HCT116 (cell line): ENCODE measurements around the gene RPS6KC1.

Experiments
- CTCF ChIP-seq, 3 experiments: fragments of 200-600 bp in 1 of 3; sonication (generic) in 1 of 3; IDR thresholded peaks in 2 of 3; conservative IDR thresholded peaks in 1 of 3; 2 replicates each; pipeline ENCODE4 v1.5.1; 2012 to 2017; ENCODE audit warnings: low read depth in 2 of 3, low read length in 2 of 3, antibody characterized with exemption in 1 of 3, borderline replicate concordance in 1 of 3, control low read depth in 1 of 3, mild to moderate bottlenecking in 1 of 3, mixed read lengths in 1 of 3, mixed run types in 1 of 3, moderate library complexity in 1 of 3; ENCODE audit not compliant: insufficient read depth in 1 of 3
- EZH2 ChIP-seq: fragments of 200-600 bp; sonication (generic); IDR thresholded peaks from 2 replicates; pipeline ENCODE4 v1.6.1; 2017; ENCODE audit warnings: antibody characterized with exemption, mixed run types
- EZH2phosphoT487 ChIP-seq: fragments of 200-600 bp; IDR thresholded peaks from 2 replicates; pipeline ENCODE4 v1.6.1; 2018; ENCODE audit warnings: antibody characterized with exemption, borderline replicate concordance
- MAX ChIP-seq: IDR thresholded peaks from 2 replicates; pipeline ENCODE4 v1.6.1; 2012
- POLR2A ChIP-seq: IDR thresholded peaks from 2 replicates; pipeline ENCODE4 v1.7.0; 2011; ENCODE audit warnings: borderline replicate concordance; ENCODE audit not compliant: insufficient read depth, insufficient read length; ENCODE audit errors: extremely low read depth
- POLR2AphosphoS5 ChIP-seq: IDR thresholded peaks from 2 replicates; pipeline ENCODE4 v1.6.1; 2011; ENCODE audit warnings: mild to moderate bottlenecking, low read depth, low read length, moderate library complexity
- RAD21 ChIP-seq: IDR thresholded peaks from 2 replicates; pipeline ENCODE4 v1.6.1; 2012; ENCODE audit warnings: low read depth, mild to moderate bottlenecking
- SIN3A ChIP-seq: IDR thresholded peaks from 2 replicates; pipeline ENCODE4 v1.6.1; 2012; ENCODE audit warnings: low read depth
- SP1 ChIP-seq: IDR thresholded peaks from 2 replicates; pipeline ENCODE4 v1.6.1; 2012; ENCODE audit warnings: low read depth
- YY1 ChIP-seq: IDR thresholded peaks from 2 replicates; pipeline ENCODE4 v1.6.1; 2011; ENCODE audit warnings: low read length, low read depth, moderate library complexity, mild to moderate bottlenecking; ENCODE audit not compliant: insufficient replicate concordance; ENCODE audit errors: extremely low read depth
- ZFX ChIP-seq: fragments of 450-650 bp; IDR thresholded peaks from 2 replicates; pipeline ENCODE4 v1.6.1; 2017

GRCh38 chr1:213148905-213149304, 97.9 kb downstream of the RPS6KC1 start:
- TF ChIP-seq EZH2phosphoT487, result no peak
- TF ChIP-seq YY1, result no peak
- TF ChIP-seq CTCF (IDR thresholded peaks at IDR 0.05 in 2 of 3, conservative IDR thresholded peaks at IDR 0.05 in 1 of 3; ENCODE audit: borderline replicate concordance in 1 of 3, insufficient read depth in 1 of 3, low read depth in 2 of 3, low read length in 2 of 3), result no peak
- TF ChIP-seq POLR2A, result no peak
- TF ChIP-seq RAD21, result no peak
- TF ChIP-seq EZH2, result no peak
- no peak for TF ChIP-seq ZFX
- TF ChIP-seq POLR2AphosphoS5, result no peak
- TF ChIP-seq SIN3A, result no peak
- no peak for TF ChIP-seq SP1
- TF ChIP-seq MAX, result no peak
